ENCODE measurements around the gene MIP.
A peak's percentile ranks its signal among the peaks of the same experiment; 100 is the strongest.
"Not testable (repeated sequence)": the region's sequence is repeated elsewhere in the genome, so short reads cannot be mapped to it uniquely, and the experiment has no call there.

MIP gene

DNA sequence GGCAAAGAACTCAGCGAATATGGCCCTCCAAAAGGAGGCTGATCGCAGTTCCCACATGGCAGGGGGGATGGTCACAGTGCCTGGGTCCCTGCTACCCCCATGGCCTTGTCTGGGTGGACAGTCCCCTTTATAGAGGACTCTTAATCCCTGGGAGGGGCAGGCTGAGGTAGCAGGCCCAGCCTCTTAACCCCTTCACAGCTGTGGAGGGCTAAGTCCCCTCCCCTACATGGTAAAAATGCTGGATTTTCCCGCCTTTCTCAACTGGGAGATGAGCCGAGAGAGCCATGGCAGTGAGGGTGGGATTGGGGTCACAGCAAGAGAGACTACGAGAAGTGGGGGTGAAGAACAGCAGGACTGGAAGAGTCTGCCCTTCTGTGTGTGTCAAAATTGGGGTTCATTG is at the start of gene MIP:
Gene MIP (minus strand): TSS at position 101 of the 400 bp plus-strand sequence. CDS start 44 bp downstream, at position 57.
- no peak for DNase-seq

- DNase-seq = not testable (repeated sequence)
These were observed 45.4 kb upstream of the MIP start for GRCh38 chr12:56499879-56500278.

DNA sequence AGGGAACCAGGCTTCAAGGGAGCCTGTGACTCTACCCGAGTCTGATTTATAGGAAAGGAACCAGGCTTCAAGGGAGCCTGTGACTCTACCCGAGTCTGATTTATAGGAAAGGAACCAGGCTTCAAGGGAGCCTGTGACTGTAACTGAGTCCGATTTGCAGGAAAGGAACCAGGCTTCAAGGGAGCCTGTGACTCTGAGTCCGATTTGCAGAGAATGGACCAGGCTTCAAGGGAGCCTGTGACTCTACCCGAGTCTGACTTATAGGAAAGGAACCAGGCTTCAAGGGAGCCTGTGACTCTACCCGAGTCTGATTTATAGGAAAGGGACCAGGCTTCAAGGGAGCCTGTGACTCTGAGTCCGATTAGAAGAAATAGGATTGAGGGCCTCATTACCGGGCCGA is 45.0 kb upstream of the MIP start:
- not testable (repeated sequence) for DNase-seq

DNA sequence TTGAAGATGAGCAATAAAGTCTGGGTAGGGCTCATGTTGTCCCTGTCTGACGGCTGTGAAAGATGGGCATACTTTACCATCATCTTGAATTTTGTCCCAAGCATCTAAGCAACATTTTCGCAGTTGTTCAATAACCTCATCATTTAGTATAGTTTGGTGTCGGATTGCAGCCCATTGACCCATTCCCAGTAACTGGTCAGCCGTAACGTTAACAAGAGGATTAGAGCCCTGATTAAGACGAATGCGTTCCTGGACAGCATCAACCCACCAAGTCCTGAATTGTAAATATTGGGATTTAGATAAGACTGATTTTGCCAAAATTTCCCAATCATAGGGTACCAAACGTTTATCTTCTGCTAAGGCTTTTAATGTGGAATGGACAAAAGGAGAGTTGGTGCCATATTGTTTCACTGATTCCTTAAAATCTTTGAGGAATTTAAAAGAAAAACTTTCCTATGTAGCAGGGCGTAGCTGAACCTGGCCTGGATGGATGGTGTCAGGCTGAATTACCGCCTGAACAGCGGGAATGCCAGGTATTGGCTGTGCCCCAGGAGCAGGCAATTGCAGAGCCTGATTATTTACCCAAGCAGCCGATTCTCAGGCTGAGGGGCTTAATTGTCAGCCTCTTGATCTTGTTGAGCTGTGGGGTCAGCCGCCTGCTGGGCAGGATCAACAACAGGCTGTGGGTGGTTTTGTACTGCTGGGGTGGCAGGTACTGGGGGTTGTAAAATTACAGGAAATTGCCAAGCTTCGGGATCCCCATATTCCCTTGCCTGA is 43.9 kb upstream of the MIP start:
- not testable (repeated sequence) for DNase-seq

- not testable (repeated sequence) for DNase-seq
These were observed 42.2 kb upstream of the MIP start for GRCh38 chr12:56496704-56497103.

DNA sequence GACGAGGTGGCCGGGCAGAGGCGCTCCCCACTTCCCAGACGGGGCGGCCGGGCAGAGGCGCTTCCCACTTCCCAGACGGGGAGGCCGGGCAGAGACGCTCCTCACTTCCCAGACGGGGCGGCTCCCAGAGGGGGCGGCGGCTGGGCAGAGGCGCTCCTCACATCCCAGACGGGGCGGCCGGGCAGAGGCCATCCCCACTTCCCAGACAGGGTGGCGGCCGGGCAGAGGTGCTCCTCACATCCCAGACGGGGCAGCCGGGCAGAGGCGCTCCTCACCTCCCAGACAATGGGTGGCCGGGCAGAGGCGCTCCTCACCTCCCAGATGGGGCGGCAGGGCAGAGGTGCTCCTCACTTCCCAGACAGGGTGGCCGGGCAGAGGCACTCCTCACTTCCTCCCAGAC is 40.0 kb upstream of the MIP start:
- not testable (repeated sequence) for DNase-seq

DNA sequence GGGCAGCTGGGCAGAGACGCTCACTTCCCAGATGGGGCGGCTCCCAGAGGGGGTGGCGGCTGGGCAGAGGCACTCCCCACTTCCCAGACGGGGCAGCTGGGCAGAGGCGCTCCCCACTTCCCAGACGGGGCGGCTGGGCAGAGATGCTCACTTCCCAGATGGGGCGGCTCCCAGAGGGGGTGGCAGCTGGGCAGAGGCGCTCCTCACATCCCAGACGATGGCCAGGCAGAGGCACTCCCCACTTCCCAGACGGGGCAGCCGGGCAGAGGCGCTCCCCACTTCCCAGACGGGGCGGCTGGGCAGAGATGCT is 39.6 kb upstream of the MIP start:
- not testable (repeated sequence) for DNase-seq

GRCh38 chr12:56493409-56494105 is 39.1 kb upstream of the MIP start:
- not testable (repeated sequence) for DNase-seq

GRCh38 chr12:56490360-56490759 is 35.9 kb upstream of the MIP start:
- DNase-seq = no peak

DNA sequence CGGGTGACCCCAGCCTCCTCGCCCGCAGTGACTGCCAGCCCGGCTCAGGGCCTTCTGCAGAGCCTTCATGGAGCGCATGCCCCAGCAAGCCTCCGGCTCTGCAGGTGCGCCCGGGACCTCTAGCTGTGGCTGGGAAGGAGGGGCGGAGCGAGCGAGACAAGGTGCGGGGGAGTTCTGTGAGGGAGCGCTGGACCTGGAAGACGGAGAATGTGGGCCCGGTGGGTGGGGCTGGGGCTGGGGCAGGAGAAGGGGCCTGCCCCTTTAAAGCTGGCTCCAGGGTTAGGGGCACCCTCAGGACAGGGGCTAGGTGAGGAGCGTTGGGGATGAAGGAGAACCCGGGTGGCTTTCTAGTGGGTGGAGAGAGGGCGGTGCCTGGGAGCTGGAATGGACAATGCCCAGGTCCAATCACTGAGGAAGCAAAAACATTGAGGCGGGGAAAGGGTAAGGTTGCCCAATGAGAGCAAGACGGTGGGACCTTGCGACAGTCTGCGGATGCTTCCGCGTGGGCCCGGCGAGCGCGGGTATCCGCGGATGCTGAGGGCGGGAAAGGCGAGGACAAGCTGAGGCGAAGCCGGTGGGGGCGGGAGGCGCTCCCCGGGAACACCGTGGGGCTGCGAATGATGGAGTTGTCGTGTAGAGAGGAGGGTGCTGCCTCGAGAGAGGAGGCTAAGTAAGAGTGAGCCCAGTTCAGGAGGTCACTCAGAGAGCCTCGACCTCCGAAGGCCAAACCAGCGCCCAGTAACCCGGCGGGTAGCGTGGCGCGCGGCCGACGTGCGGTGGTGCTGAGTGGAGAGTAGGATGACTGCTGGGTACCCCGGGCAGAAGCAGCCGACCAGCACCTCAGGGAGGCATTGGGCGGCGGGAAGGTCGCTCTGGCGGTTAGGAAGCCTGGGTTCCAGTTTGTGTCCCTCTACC is 33.8 kb upstream of the MIP start, which contains the start of gene GLS2:
Gene GLS2 (minus strand): TSS at position 121 of the 915 bp plus-strand sequence. CDS start 43 bp downstream, at position 78.
- DNase-seq = peak; percentile 19 to 25

DNA sequence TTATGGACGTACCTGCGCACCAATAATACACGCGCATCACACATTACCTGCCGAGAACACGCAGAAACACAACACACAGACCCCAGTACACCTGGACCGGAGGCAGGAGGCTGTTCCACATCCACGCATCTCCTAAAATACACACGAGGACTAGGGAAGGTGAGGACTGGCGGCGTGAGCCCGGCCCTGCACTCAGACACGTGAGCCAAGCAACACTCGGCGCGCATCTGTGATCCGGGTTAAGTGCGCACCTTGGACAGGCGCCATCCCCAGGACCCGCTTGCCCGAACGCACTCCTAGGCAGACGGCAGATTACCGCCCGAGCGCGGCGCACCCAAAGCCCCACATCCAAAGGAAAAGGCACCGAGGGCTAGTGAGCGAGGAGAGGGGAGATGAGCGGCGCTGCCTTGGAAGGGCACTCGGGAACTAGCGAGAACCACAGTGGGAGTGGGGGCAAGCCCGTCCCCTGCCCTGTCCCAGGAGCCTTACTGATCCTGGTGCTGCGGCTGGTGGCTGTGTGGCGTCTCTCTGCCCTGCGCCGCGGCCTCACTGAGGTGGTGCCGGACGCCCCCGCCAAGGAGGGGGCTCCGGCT is 33.1 kb upstream of the MIP start:
- no peak for DNase-seq

DNA sequence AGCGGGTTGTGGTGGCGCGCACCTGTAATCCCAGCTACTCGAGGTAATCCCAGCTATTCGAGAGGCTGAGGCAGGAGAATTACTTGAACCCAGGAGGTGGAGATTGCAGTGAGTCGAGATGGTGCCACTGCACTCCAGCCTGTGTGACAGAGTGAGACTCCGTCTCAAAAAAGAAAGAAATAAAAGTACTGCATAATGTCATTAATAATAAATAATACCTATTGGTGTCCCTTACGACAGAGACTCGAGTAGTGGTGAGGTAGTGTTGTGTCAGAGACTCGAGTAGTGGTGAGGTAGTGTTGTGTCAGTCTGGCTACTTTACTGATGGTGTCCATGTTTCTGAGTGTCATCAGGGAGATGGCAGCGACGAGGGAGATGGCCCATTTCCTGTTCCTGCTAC is 32.2 kb upstream of the MIP start:
- no peak for DNase-seq

GRCh38 chr12:56484566-56484965 is 30.1 kb upstream of the MIP start:
- DNase-seq = no peak

DNA sequence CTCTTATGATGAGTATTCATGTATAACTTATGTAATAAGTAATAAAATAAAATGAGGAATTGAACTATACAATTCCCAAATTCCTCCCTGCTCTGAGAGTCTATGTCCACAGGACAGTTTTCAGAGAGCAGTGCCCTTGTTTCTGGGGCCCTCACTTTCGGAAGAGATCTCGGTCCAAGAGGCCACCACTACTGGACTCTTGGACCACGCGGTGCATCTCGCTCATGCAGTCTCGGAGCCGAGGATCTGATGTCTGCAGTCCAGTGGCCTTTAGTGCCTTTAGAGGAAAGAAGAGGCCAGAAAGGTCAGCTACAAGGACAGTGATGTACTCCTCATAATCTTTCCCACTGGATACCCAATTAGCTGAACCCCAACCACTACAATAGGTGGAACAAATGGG is 25.2 kb upstream of the MIP start:
- DNase-seq = no peak

DNA sequence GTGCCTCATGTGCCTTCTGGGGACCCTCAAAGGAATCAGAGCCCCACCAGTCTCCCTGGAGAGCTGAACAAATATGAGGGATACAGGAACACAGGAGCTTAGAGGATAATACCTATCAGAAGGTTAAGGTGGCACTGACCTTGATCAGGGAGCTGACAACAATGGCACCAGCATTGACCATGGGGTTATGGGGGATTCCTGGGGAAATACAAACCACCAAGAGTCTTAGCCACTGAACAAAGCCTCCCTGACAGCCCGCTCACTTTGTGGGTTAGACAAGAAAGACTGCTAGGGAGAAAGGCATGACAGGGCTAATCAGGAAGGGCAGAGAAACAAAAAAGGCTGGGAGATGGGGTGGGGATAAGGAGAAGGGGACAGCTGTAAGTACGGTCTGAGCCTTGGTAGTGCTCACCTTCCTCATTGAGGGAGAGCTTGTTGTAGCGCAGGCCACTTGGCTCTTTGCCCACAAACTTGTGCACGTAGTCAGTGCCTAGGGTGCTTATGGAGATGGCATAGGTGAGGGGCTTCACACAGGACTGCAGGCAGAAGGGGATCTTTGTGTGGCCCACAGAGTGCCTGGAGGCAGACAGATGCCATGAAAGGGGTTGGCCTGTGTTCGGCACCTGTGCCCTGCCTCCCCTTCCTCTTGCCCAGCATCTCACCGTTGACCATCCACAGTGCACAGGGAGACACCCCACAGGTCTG is 23.2 kb upstream of the MIP start:
- no peak for DNase-seq

DNA sequence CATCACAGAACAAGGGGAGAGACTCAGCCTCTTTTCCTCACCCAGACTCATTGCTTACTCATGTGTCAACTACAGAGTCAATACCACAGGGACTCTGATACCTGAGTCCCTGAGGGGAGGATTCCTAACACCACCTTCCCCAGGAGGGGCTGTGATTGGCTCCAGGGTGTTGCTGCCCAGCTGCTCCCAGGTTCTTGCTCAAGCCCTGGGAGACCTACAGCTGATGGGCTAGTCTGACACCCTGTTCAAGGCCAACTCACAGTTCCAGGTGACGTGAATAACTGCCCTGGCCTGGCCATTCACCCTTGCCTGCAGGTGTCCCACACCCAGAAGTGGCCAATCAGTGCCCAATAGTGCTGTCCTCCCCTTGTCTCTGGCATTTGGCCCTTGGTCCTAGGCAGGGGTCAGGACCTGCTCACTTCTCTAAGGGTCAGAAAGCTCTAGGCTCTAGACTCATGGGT is 22.5 kb upstream of the MIP start:
- no peak for DNase-seq

GRCh38 chr12:56476143-56476542 is 21.7 kb upstream of the MIP start:
- DNase-seq = no peak

DNA sequence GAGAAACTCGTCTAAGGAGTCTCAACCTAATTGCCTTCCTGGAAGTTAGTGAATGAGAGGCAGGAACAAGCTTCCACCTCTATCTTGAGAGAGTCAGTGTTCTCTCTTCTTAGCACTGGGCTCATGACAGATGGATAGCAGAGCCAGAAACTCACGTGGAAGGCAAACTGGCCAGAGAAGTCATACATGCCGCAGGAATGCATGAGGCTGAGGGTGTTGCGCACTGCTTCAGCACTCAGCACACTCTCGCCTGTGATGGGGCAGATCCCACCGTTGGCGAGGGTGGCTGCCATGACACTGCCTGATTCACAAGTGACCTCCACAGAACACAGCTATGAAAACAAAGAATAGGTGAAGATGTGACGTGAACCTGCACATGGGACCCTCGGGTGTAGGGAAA is 19.9 kb upstream of the MIP start:
- no peak for DNase-seq

DNA sequence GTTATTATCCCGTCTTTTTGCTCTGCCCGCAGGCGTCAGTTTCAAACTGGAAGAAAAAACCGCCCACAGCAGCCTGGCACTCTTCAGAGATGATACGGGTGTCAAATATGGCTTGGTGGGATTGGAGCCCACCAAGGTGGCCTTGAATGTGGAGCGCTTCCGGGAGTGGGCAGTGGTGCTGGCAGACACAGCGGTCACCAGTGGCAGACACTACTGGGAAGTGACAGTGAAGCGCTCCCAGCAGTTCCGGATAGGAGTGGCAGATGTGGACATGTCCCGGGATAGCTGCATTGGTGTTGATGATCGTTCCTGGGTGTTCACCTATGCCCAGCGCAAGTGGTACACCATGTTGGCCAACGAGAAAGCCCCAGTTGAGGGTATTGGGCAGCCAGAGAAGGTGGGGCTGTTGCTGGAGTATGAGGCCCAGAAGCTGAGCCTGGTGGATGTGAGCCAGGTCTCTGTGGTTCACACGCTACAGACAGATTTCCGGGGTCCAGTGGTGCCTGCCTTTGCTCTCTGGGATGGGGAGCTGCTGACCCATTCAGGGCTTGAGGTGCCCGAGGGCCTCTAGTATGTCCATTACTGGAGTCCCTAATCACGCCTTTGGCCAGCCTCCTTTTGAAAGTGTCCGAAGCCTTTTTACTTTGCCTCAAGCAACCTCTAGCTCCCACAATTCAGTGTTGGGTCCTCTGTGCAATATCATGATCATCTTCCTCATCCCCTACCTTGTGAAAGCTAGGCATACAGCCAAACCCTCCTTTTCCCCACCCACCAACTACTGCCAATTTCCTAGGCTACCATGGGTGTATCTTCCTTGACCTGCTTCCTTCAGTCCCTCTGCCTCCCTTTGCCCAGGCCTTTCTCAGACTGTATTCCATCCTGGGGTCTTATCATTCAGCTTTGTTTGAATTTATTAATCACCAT is 14.8 kb upstream of the MIP start:
- DNase-seq = peak in 1 of 2 experiments; percentile 13

GRCh38 chr12:56468216-56469006 is 14.0 kb upstream of the MIP start, which contains the start of gene SPRYD4:
Gene SPRYD4, plus strand, starts transcription at chr12:56468578. Its CDS starts 14 bp downstream, at chr12:56468592.
- peak; percentile 91 to 93 for DNase-seq

Measured in Kasumi-1 (cell line).